HepG2 (cell line): ENCODE data around the gene RAP1GAP2. TPM values are rescaled to one million over a fixed set of nuclear protein-coding genes. Genes with fewer than 3 reads are reported as not detected.

ENCODE experiments used
- AKAP8 ChIP-seq: sonication (generic); formaldehyde crosslinking; IDR thresholded peaks from 2 replicates; pipeline ENCODE4 v1.5.1; 2020; ENCODE audit warnings: mild to moderate bottlenecking, missing genetic modification reagents
- DR1 ChIP-seq: sonication (generic); formaldehyde crosslinking; IDR thresholded peaks from 2 replicates; pipeline ENCODE4 v1.8.0; 2021; ENCODE audit warnings: mild to moderate bottlenecking, missing genetic modification reagents, inconsistent platforms
- EHMT2 ChIP-seq: fragments of 200-600 bp; sonication (generic); IDR thresholded peaks from 2 replicates; pipeline ENCODE4 v1.7.0; 2017; ENCODE audit warnings: antibody characterized with exemption, low read depth, low read length, borderline replicate concordance
- FOXK1 ChIP-seq: sonication (generic); formaldehyde crosslinking; IDR thresholded peaks from 2 replicates; pipeline ENCODE4 v1.4.0; 2020; ENCODE audit warnings: low read depth, missing genetic modification reagents, borderline replicate concordance
- GATAD2A ChIP-seq: IDR thresholded peaks from 2 replicates; pipeline ENCODE4 v1.6.1; 2016
- HNF4G ChIP-seq, 2 experiments: sonication (generic) in 1 of 2; formaldehyde crosslinking in 1 of 2; IDR thresholded peaks; 2 replicates each; pipeline versions ENCODE4 v1.4.0 to v1.6.1; 2011 to 2020; ENCODE audit warnings: borderline replicate concordance in 2 of 2, low read depth in 2 of 2, mild to moderate bottlenecking in 2 of 2, low read length in 1 of 2, missing genetic modification reagents in 1 of 2, moderate library complexity in 1 of 2
- KDM3A ChIP-seq: IDR thresholded peaks from 2 replicates; pipeline ENCODE4 v1.6.1; 2018; ENCODE audit warnings: low read depth, missing compliant biosample characterization
- MTF2 ChIP-seq: sonication (generic); formaldehyde crosslinking; IDR thresholded peaks from 2 replicates; pipeline ENCODE4 v1.5.0; 2020; ENCODE audit warnings: missing genetic modification reagents, borderline replicate concordance
- NR2C2 ChIP-seq: sonication (generic); formaldehyde crosslinking; IDR thresholded peaks from 2 replicates; pipeline ENCODE4 v1.4.0; 2020; ENCODE audit warnings: missing genetic modification reagents, mild to moderate bottlenecking, moderate library complexity, borderline replicate concordance
- RBAK ChIP-seq: sonication (generic); formaldehyde crosslinking; IDR thresholded peaks from 2 replicates; pipeline ENCODE4 v1.5.1; 2020; ENCODE audit warnings: mild to moderate bottlenecking, missing genetic modification reagents
- SIX1 ChIP-seq: sonication (generic); formaldehyde crosslinking; IDR thresholded peaks from 2 replicates; pipeline ENCODE4 v1.4.0; 2020; ENCODE audit warnings: missing genetic modification reagents, borderline replicate concordance
- SRY ChIP-seq: sonication (generic); formaldehyde crosslinking; IDR thresholded peaks from 2 replicates; pipeline ENCODE4 v1.8.0; 2022; ENCODE audit warnings: mild to moderate bottlenecking, missing genetic modification reagents
- ZC3H4 ChIP-seq: sonication (generic); formaldehyde crosslinking; IDR thresholded peaks from 2 replicates; pipeline ENCODE4 v1.4.0; 2020; ENCODE audit warnings: missing genetic modification reagents, borderline replicate concordance
- ZMYM3 ChIP-seq: sonication (generic); formaldehyde crosslinking; IDR thresholded peaks from 2 replicates; pipeline ENCODE4 v1.5.1; 2020; ENCODE audit warnings: mild to moderate bottlenecking, missing genetic modification reagents
- ZNF124 ChIP-seq: sonication (generic); formaldehyde crosslinking; IDR thresholded peaks from 2 replicates; pipeline ENCODE4 v1.4.0; 2020; ENCODE audit warnings: missing genetic modification reagents
- ZNF136 ChIP-seq: sonication (generic); formaldehyde crosslinking; IDR thresholded peaks from 2 replicates; pipeline ENCODE4 v1.8.1; 2022; ENCODE audit warnings: low read depth, mild to moderate bottlenecking, moderate library complexity, missing genetic modification reagents
- ZNF567 ChIP-seq: sonication (generic); formaldehyde crosslinking; IDR thresholded peaks from 2 replicates; pipeline ENCODE4 v1.8.1; 2023; ENCODE audit warnings: mild to moderate bottlenecking, missing genetic modification reagents, borderline replicate concordance
- ZNF670 ChIP-seq: sonication (generic); formaldehyde crosslinking; IDR thresholded peaks from 2 replicates; pipeline ENCODE4 v1.8.0; 2022; ENCODE audit warnings: mild to moderate bottlenecking, missing genetic modification reagents, borderline replicate concordance
- ZNF747 ChIP-seq: sonication (generic); formaldehyde crosslinking; IDR thresholded peaks from 2 replicates; pipeline ENCODE4 v1.8.1; 2023; ENCODE audit warnings: missing genetic modification reagents, mild to moderate bottlenecking, borderline replicate concordance
- ZNF768 ChIP-seq: sonication (generic); formaldehyde crosslinking; IDR thresholded peaks from 2 replicates; pipeline ENCODE4 v1.4.0; 2020; ENCODE audit warnings: missing genetic modification reagents
- polyA plus RNA-seq, 8 experiments: library from polyadenylated mRNA; depleted of rRNA in 3 of 8; stranded (reverse) in 7 of 8; unstranded in 1 of 8; fragments of >200 nt; fragmentation: Illumina TruSeq in 4 of 8; extraction: Trizol in 4 of 8; gene quantifications; 2 replicates each; pipeline versions ENCODE4 v1.2.1 to v1.2.3, GENCODE V29; 2011 to 2016; ENCODE audit warnings: low read depth in 4 of 8, missing spikeins in 1 of 8, mixed read lengths in 1 of 8; ENCODE audit not compliant: insufficient read depth in 1 of 8
- total RNA-seq, 5 experiments: library from RNA; depleted of rRNA; stranded (reverse); fragments of >200 nt; fragmentation: Illumina TruSeq; extraction: Trizol; gene quantifications; 2 replicates each; pipeline ENCODE4 v1.2.3, GENCODE V29; 2016; ENCODE audit warnings: low read depth in 1 of 5
- TF ChIP-seq, protein P1 (sequence below): sonication (generic); formaldehyde crosslinking; IDR thresholded peaks from 2 replicates; pipeline ENCODE4 v1.8.1; 2023; ENCODE audit warnings: mild to moderate bottlenecking, missing genetic modification reagents, borderline replicate concordance
- TF ChIP-seq, protein P2 (sequence below): sonication (generic); formaldehyde crosslinking; IDR thresholded peaks from 2 replicates; pipeline ENCODE4 v1.8.0; 2022; ENCODE audit warnings: missing genetic modification reagents, mild to moderate bottlenecking, moderate library complexity, borderline replicate concordance
- TF ChIP-seq, protein P3 (sequence below): sonication (generic); formaldehyde crosslinking; IDR thresholded peaks from 2 replicates; pipeline ENCODE4 v1.5.0; 2020; ENCODE audit warnings: missing genetic modification reagents

The RAP1GAP2 gene
- total and polyA plus RNA-seq, 2 of the 13 experiments (the other 11 are each of a cell fraction or from before 2014, with no cell fraction given): 10.9 to 12.0 TPM

DNA sequence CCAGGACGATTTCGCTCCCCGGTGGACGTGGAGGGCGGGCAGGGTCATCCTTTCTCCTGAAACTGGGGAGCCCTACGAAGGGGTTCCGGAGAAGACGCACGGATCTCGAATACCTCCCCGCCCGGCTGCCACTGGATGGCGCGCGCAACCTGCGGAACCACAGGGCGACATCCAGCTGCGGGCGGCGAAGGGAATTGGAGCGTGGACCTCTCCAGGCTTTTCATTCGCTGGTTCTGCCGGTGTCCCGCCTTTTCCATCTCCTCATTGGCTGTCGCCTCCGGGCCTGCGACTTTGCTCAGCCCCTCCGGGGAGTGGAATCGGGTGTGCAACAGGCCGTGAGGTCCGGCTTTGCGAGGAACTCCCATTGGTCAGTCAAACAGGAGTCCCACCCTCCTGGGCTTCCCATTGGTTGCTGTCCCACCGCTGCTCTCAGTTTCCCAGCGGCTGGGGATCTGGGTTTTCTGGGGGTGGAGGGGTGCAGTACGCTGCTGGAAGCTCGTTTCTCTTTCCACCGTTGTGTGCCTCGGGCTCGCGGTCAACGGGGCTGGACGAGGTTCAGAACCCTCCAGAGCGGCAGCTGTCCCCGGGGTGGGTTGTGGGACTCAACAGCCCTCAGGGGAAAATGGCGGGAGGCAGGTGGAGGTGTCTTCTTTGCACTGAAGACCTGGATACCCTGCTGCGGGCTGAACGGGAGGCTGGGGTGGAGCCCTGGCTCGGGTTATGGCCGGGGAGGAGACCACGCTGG lies 252.7 kb downstream of the RAP1GAP2 start (continued):
- TF ChIP-seq ZNF670 (CRISPR knock-in tag): no peak
- TF ChIP-seq ZNF747 (CRISPR knock-in tag): no peak
- no peak for TF ChIP-seq ZC3H4 (CRISPR knock-in tag)
- no peak for TF ChIP-seq HNF4G (IDR thresholded peaks at IDR 0.05; ENCODE audit: borderline replicate concordance, low read depth, low read length)
- TF ChIP-seq HNF4G (CRISPR knock-in tag; IDR thresholded peaks at IDR 0.05; ENCODE audit: borderline replicate concordance, low read depth): no peak
- TF ChIP-seq KDM3A (CRISPR knock-in tag): peak; percentile 90
- no peak for TF ChIP-seq ZMYM3 (CRISPR knock-in tag)
- TF ChIP-seq ZNF136 (CRISPR knock-in tag): 0 out of 2 replicates have a peak, but pooled peaks have one; percentile 51
- TF ChIP-seq NR2C2 (CRISPR knock-in tag): peak; percentile 48; the same call in 1 of the 2 replicates
- no peak for TF ChIP-seq SIX1 (CRISPR knock-in tag)
- no peak for TF ChIP-seq RBAK (CRISPR knock-in tag)
- peak; percentile 29; the same call in 1 of the 2 replicates for TF ChIP-seq GATAD2A
- TF ChIP-seq AKAP8 (CRISPR knock-in tag): no peak
- no peak; the same call in 1 of the 2 replicates for TF ChIP-seq ZNF124
- TF ChIP-seq, protein P1, sequence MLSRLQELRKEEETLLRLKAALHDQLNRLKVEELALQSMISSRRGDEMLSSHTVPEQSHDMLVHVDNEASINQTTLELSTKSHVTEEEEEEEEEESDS (CRISPR knock-in tag): no peak
- TF ChIP-seq, protein P2, sequence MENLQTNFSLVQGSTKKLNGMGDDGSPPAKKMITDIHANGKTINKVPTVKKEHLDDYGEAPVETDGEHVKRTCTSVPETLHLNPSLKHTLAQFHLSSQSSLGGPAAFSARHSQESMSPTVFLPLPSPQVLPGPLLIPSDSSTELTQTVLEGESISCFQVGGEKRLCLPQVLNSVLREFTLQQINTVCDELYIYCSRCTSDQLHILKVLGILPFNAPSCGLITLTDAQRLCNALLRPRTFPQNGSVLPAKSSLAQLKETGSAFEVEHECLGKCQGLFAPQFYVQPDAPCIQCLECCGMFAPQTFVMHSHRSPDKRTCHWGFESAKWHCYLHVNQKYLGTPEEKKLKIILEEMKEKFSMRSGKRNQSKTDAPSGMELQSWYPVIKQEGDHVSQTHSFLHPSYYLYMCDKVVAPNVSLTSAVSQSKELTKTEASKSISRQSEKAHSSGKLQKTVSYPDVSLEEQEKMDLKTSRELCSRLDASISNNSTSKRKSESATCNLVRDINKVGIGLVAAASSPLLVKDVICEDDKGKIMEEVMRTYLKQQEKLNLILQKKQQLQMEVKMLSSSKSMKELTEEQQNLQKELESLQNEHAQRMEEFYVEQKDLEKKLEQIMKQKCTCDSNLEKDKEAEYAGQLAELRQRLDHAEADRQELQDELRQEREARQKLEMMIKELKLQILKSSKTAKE: no peak
- peak; percentile 27; the same call in 1 of the 2 replicates for TF ChIP-seq EHMT2
- no peak for TF ChIP-seq DR1 (CRISPR knock-in tag)
- TF ChIP-seq SRY (CRISPR knock-in tag): no peak
- TF ChIP-seq ZNF768 (CRISPR knock-in tag): peak; percentile 15; the same call in 1 of the 2 replicates
- peak; percentile 39; the same call in 1 of the 2 replicates for TF ChIP-seq FOXK1 (CRISPR knock-in tag)
- TF ChIP-seq ZNF567 (CRISPR knock-in tag): no peak
- TF ChIP-seq, protein P3, sequence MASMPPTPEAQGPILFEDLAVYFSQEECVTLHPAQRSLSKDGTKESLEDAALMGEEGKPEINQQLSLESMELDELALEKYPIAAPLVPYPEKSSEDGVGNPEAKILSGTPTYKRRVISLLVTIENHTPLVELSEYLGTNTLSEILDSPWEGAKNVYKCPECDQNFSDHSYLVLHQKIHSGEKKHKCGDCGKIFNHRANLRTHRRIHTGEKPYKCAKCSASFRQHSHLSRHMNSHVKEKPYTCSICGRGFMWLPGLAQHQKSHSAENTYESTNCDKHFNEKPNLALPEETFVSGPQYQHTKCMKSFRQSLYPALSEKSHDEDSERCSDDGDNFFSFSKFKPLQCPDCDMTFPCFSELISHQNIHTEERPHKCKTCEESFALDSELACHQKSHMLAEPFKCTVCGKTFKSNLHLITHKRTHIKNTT (CRISPR knock-in tag): no peak
- peak; percentile 29; the same call in 1 of the 2 replicates for TF ChIP-seq MTF2 (CRISPR knock-in tag)
